Femur (tissue), 1 donor: ENCODE data around the gene RGS4.

Experiments used
- DNase-seq: peaks from one replicate; pipeline ENCODE4 v3.0.0-alpha.2; 2017

Gene RGS4

GRCh38 chr1:163069142-163069541 lies at the start of gene RGS4:
Gene RGS4 (plus strand): TSS chr1:163069361. CDS start chr1:163069485, 124 bp downstream.
- peak; percentile 83 for DNase-seq

- DNase-seq = no peak
Measured at GRCh38 chr1:163022129-163022528, 47.0 kb upstream of the RGS4 start.

GRCh38 chr1:163027610-163028009 lies 41.6 kb upstream of the RGS4 start:
- no peak for DNase-seq

DNA sequence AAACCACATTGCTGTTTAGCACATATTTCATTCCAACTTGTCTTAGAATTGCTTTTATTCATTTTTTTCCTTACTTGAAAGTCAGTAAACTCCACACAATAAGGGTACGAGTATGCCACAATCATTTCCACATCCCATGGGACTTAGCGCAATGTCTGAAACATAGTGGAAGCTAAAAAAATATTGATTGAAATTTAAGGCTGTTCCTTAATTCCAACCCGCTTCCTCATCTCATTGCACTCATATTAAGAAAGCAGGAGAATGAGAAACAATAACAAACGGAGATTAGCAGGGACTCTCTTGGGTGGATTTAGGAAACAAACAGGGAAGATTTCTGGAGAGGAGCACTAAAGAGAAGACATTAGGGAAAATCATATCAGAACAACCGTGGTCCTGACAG lies 39.3 kb upstream of the RGS4 start:
- no peak for DNase-seq

DNA sequence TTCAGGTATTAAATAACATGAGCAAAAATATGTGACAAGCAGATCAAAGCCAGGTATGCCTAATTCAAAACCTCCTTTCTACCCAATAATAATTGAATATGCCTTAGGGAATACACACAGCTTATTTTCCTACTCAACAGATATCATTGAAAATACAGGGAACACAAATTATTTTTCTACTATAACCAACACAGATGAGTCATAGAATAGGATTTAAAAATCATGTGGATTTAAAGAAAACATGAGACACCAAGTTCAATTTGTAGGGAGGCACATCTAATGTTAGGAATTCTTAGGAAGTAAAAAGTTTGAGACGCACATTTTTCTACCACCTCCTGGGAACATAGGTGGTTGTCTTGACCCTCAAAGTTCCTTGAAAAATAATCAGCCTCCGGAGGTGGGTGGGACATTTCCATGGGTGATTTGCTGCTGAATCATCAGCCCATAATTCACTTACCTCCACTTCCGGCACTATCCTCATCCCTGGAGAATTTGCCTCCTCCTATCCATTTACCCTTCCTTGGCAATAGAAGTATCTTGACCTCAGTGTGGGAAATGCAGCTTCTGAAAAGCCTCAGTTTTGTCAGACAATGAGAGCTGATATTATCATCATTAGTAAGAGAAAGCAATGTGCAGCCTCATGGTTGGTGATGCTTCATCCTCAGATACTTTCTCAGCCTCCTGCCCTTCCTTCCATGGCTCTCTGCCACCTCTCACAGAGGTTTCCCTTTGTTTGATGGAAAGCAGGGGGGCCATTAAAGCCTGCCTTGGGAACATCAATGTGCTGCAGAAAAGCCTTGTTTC lies 33.5 kb upstream of the RGS4 start:
- DNase-seq = no peak

DNA sequence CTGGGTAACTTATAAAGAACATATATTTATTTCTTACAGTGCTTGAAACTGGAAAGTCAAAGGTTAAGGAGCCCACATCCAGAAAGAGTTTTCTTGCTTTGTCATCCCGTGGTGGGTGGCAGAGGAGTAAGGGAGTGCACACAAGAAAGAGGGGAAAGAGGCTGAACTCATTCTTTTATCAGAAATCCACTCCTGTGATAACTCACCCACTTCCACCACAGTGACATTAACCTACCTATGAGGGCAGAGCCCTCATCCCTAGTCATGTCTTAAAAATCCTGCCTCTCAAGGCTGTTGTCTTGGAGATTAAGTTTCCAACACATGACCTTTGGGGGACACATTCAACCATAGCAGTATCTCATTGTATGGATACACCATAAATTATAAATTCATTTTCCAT lies 32.5 kb upstream of the RGS4 start:
- no peak for DNase-seq

- no peak for DNase-seq
Measured at GRCh38 chr1:163038928-163039706, 30.0 kb upstream of the RGS4 start.

- DNase-seq = no peak
Measured at GRCh38 chr1:163039707-163040093, 29.5 kb upstream of the RGS4 start.

GRCh38 chr1:163046071-163046470 lies 23.1 kb upstream of the RGS4 start:
- DNase-seq = no peak

- DNase-seq = no peak
Measured at GRCh38 chr1:163047951-163048659, 21.1 kb upstream of the RGS4 start.

GRCh38 chr1:163048869-163049268 lies 20.3 kb upstream of the RGS4 start:
- DNase-seq = no peak

GRCh38 chr1:163049296-163049695 lies 19.9 kb upstream of the RGS4 start:
- DNase-seq = no peak

DNA sequence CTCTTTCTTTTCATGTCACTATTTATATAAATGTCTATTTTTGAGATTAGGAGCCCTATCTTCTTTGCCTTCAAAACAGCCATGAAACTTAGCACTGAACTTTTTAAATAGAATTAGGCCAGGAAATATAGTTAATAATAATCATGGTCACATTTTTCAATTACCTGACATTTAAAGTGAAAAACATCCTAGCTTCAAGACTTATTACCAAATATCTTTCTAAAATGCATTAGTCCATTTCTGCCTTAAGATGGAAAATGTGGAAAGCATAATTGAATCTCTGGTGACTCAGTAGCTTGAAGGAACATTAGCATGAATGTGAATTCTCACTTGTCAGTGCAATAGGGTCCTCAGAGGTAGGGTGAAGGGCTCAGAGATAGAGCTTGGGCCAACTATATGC lies 18.7 kb upstream of the RGS4 start:
- no peak for DNase-seq

GRCh38 chr1:163054181-163054591 lies 15.0 kb upstream of the RGS4 start:
- DNase-seq = no peak

DNA sequence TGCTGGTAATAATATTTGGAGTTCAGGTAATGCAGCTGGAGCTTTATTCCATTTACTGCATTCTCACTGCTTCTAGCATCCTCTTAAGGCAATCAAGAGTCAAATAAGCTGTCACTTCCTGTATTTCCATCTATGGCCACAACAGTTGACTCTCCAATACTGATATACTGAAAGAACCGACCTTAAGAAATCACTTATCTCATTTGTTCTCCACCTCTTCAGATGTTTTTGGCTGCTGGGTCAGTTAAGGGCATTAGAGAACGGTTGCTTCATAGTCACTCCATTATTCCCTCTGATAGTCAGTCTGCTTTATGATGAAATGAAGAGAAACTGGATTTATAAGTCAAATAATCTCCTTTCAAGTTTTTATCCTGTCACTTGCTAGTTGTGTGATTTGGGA lies 14.2 kb upstream of the RGS4 start:
- DNase-seq = no peak

GRCh38 chr1:163055531-163055930 lies 13.6 kb upstream of the RGS4 start:
- DNase-seq = no peak

DNA sequence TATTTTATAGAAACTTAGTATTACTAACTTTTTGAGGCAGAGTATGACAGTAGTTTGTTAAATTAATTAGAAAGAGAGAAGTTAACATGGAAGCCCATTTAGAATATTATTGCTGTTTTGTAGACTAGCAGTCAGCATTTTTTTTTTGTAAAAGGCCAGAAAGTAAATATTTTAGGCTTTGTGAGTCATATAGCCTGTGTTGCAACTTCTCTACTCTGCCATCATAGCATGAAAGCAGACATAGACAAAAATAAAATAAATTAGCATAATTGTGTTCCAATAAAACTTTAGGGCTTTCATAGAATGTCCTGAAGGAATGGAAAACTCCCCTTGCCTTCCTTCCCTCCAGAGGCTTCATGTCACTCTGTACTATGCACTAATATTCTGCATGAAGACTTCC lies 12.3 kb upstream of the RGS4 start:
- no peak for DNase-seq

- no peak for DNase-seq
Measured at GRCh38 chr1:163060343-163061007, 8.7 kb upstream of the RGS4 start.

GRCh38 chr1:163063143-163063542 lies 6.0 kb upstream of the RGS4 start:
- DNase-seq = no peak

DNA sequence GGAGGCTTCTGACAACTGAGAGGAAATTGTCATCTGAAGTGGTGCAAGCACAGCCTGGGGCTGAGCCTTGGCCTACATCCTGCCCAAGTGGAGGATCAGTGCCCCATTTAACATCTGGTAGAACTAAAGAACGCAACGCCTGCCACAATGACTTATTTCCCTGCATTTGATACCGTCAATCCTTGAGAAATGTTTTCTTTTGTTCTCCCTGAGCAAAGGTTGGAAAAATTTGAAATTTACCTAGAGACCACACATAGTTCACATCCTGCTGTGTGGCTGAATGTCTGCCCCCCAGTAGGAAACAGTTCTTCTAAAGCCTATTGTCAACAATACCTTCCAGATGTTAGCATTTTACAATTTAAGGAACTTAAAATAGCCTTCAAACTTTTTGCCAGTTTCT lies 5.6 kb upstream of the RGS4 start:
- no peak for DNase-seq

GRCh38 chr1:163066168-163066567 lies 3.0 kb upstream of the RGS4 start:
- no peak for DNase-seq

GRCh38 chr1:163066686-163067085 lies 2.5 kb upstream of the RGS4 start:
- no peak for DNase-seq

GRCh38 chr1:163068716-163069115 lies 445 bp upstream of the RGS4 start:
- DNase-seq = no peak
